ENCODE measurements around the gene CHST7. TPM values are rescaled to one million over a fixed set of nuclear protein-coding genes. Genes with fewer than 3 reads are reported as not detected.

The CHST7 gene
- total and polyA plus RNA-seq, 4 donors, result 2.9 to 13.2 (median 5.8) TPM

GRCh38 chrX:46577221-46578005 lies 3.8 kb downstream of the CHST7 start (continued):
- TF ChIP-seq ZBTB33 (IDR thresholded peaks at IDR 0.05), result no peak
- no peak for TF ChIP-seq RXRA (IDR thresholded peaks at IDR 0.05)
- no peak for TF ChIP-seq FOXA2 (IDR thresholded peaks at IDR 0.05)
- no peak for TF ChIP-seq HNF4A (conservative IDR thresholded peaks at IDR 0.05)

GRCh38 chrX:46579250-46579649 lies 5.7 kb downstream of the CHST7 start:
- no peak for TF ChIP-seq ZBTB33 (IDR thresholded peaks at IDR 0.05)
- TF ChIP-seq, protein P1, sequence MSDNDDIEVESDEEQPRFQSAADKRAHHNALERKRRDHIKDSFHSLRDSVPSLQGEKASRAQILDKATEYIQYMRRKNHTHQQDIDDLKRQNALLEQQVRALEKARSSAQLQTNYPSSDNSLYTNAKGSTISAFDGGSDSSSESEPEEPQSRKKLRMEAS (IDR thresholded peaks at IDR 0.05), result no peak
- TF ChIP-seq HNF4G (IDR thresholded peaks at IDR 0.05), result no peak
- no peak for TF ChIP-seq SP1 (IDR thresholded peaks at IDR 0.05)
- TF ChIP-seq HNF4A (conservative IDR thresholded peaks at IDR 0.05), result no peak
- TF ChIP-seq RAD21 (IDR thresholded peaks at IDR 0.05), result no peak
- TF ChIP-seq NR2F2 (IDR thresholded peaks at IDR 0.05), result no peak
- no peak for TF ChIP-seq ATF3 (IDR thresholded peaks at IDR 0.05)
- no peak for TF ChIP-seq YY1 (IDR thresholded peaks at IDR 0.05)
- no peak for TF ChIP-seq RXRA (IDR thresholded peaks at IDR 0.05)
- no peak for TF ChIP-seq TAF1 (conservative IDR thresholded peaks at IDR 0.05)
- TF ChIP-seq JUND (IDR thresholded peaks at IDR 0.05), result no peak
- TF ChIP-seq GABPA (IDR thresholded peaks at IDR 0.05 in 1 of 2, conservative IDR thresholded peaks at IDR 0.05 in 1 of 2), result no peak
- no peak for TF ChIP-seq EGR1 (IDR thresholded peaks at IDR 0.05; ENCODE audit: low read depth in 2 of 2)
- 85% methylated on average over 1 of the region's 1 CpG for WGBS
- Histone ChIP-seq H3K36me3 (ENCODE audit: control insufficient read depth in 4 of 4, insufficient read depth in 3 of 4, low read depth in 1 of 4, low read length in 3 of 4) (no peaks in the 10 kb centered on the region), H3K4me1 (ENCODE audit: control insufficient read depth in 4 of 4, insufficient read depth in 4 of 4, low read length in 3 of 4) (peaks cover 4 to 35% (median 19%) of the 10 kb centered on the region in 4 donors), H3K9me3 (ENCODE audit: control insufficient read depth in 4 of 4, low read length in 3 of 4) (no peaks in the 10 kb centered on the region), H3K27me3 (ENCODE audit: control insufficient read depth in 4 of 4, insufficient read depth in 4 of 4, low read length in 3 of 4) (no peaks in the 10 kb centered on the region), H3K27ac (ENCODE audit: low read depth in 1 of 2, low read length in 2 of 2) (no peak overlapping the region), H3K4me3 (ENCODE audit: low read depth in 1 of 3, low read length in 3 of 3) (no peak overlapping the region), H3K9ac (ENCODE audit: low read depth in 1 of 2, low read length in 2 of 2) (no peak overlapping the region)
- DNase-seq (ENCODE audit: low spot score), result no peak

GRCh38 chrX:46580613-46581012 lies 7.0 kb downstream of the CHST7 start:
- Histone ChIP-seq H3K9me3 (ENCODE audit: control insufficient read depth in 4 of 4, low read length in 3 of 4) (no peaks in the 10 kb centered on the region), H3K4me3 (ENCODE audit: low read depth in 1 of 3, low read length in 3 of 3) (no peak overlapping the region), H3K9ac (ENCODE audit: low read depth in 1 of 2, low read length in 2 of 2) (no peak overlapping the region), H3K27me3 (ENCODE audit: control insufficient read depth in 4 of 4, insufficient read depth in 4 of 4, low read length in 3 of 4) (no peaks in the 10 kb centered on the region), H3K27ac (ENCODE audit: low read depth in 1 of 2, low read length in 2 of 2) (no peak overlapping the region), H3K36me3 (ENCODE audit: control insufficient read depth in 4 of 4, insufficient read depth in 3 of 4, low read depth in 1 of 4, low read length in 3 of 4) (no peaks in the 10 kb centered on the region), H3K4me1 (ENCODE audit: control insufficient read depth in 4 of 4, insufficient read depth in 4 of 4, low read length in 3 of 4) (peaks cover 4 to 30% (median 15%) of the 10 kb centered on the region in 4 donors)
- no peak for DNase-seq (ENCODE audit: low spot score)
- TF ChIP-seq SP1 (IDR thresholded peaks at IDR 0.05) (no peak), RXRA (IDR thresholded peaks at IDR 0.05) (no peak), YY1 (IDR thresholded peaks at IDR 0.05) (no peak), ATF3 (IDR thresholded peaks at IDR 0.05) (no peak), FOXA2 (IDR thresholded peaks at IDR 0.05) (no peak), NR2F2 (IDR thresholded peaks at IDR 0.05) (no peak), CTCF (IDR thresholded peaks at IDR 0.05; ENCODE audit: low read depth, low read length, missing input control) (no peak), GABPA (IDR thresholded peaks at IDR 0.05 in 1 of 2, conservative IDR thresholded peaks at IDR 0.05 in 1 of 2) (no peak), FOXA1 (IDR thresholded peaks at IDR 0.05) (no peak), RAD21 (IDR thresholded peaks at IDR 0.05) (no peak), EGR1 (IDR thresholded peaks at IDR 0.05; ENCODE audit: low read depth in 2 of 2) (no peak), JUND (IDR thresholded peaks at IDR 0.05) (no peak), HNF4G (IDR thresholded peaks at IDR 0.05) (no peak), HNF4A (conservative IDR thresholded peaks at IDR 0.05) (no peak)
- TF ChIP-seq, protein P1 (IDR thresholded peaks at IDR 0.05), result no peak
- 90% methylated on average over 6 of the region's 6 CpGs for WGBS

Measured in liver (tissue), 9 donors.